Measurements from ENCODE around the gene PLXND1.

DNA sequence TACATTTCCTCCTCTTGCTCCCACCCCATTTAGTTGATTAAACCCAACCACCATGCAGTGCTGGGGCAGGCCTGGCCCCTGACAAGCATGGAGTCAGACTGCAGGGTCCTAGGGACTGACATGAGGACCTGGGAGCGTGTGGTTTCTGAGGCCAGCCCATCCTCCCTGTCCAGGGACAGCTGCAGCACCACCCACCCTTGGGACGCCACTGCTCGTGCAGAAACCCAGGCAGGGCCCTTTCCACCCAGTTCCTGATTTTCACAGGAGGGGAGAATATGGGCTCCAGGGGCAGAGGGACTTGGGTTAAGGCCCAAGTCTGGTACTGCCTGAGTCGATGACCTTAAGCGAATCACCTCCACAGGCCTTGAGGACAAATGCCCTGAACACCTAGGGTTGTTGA is 23.7 kb downstream of the PLXND1 start:
- TF ChIP-seq EZH2 (IDR thresholded peaks at IDR 0.05) (no peak), POLR2AphosphoS5 (IDR thresholded peaks at IDR 0.05; ENCODE audit: borderline replicate concordance, low read depth, low read length) (no peak)
